GM08714 (cell line): ENCODE results near the gene TMED9.
"Not testable (repeated sequence)": the region's sequence is repeated elsewhere in the genome, so short reads cannot be mapped to it uniquely, and the experiment has no call there.

Experiments
- H3K4me3 ChIP-seq: fragments of 200-500 bp; sonication (Bioruptor generic); 2 replicates; pipeline ENCODE4 v1.5.1; 2014; ENCODE audit warnings: mild to moderate bottlenecking, low read length, inconsistent platforms
- ZNF274 ChIP-seq: IDR thresholded peaks from 2 replicates; pipeline ENCODE4 v1.6.1; 2012; ENCODE audit warnings: mild to moderate bottlenecking, low read depth, low read length

The TMED9 gene

GRCh38 chr5:177557041-177557647, 34.9 kb upstream of the TMED9 start:
- no peak overlapping the region for H3K4me3 ChIP-seq
- no peak for TF ChIP-seq ZNF274

- no peak overlapping the region for H3K4me3 ChIP-seq
- no peak for TF ChIP-seq ZNF274
Observed at GRCh38 chr5:177557796-177558195, 34.2 kb upstream of the TMED9 start.

GRCh38 chr5:177559446-177559941, 32.5 kb upstream of the TMED9 start:
- not testable (repeated sequence) for H3K4me3 ChIP-seq

GRCh38 chr5:177565046-177565445, 27.0 kb upstream of the TMED9 start:
- no peak for TF ChIP-seq ZNF274
- no peak overlapping the region for H3K4me3 ChIP-seq

- TF ChIP-seq ZNF274: no peak
- H3K4me3 ChIP-seq: no peak overlapping the region
Observed at GRCh38 chr5:177568326-177568725, 23.7 kb upstream of the TMED9 start.

GRCh38 chr5:177569894-177570293, 22.1 kb upstream of the TMED9 start:
- no peak for TF ChIP-seq ZNF274
- no peak overlapping the region for H3K4me3 ChIP-seq

- TF ChIP-seq ZNF274: no peak
- no peak overlapping the region for H3K4me3 ChIP-seq
Observed at GRCh38 chr5:177575488-177575887, 16.5 kb upstream of the TMED9 start.

- no peak for TF ChIP-seq ZNF274
- no peak overlapping the region for H3K4me3 ChIP-seq
Observed at GRCh38 chr5:177576169-177576568, 15.8 kb upstream of the TMED9 start.

GRCh38 chr5:177578316-177578715, 13.7 kb upstream of the TMED9 start:
- no peak for TF ChIP-seq ZNF274
- H3K4me3 ChIP-seq: no peak overlapping the region

- TF ChIP-seq ZNF274: no peak
- H3K4me3 ChIP-seq: no peak overlapping the region
Observed at GRCh38 chr5:177588413-177588909, 3.5 kb upstream of the TMED9 start.

GRCh38 chr5:177590406-177590805, 1.6 kb upstream of the TMED9 start:
- no peak for TF ChIP-seq ZNF274
- no peak overlapping the region for H3K4me3 ChIP-seq

- H3K4me3 ChIP-seq: peak overlapping the region; percentile 77; the same call in 1 of the 2 replicates
- no peak for TF ChIP-seq ZNF274
Observed at GRCh38 chr5:177591690-177592009, 353 bp upstream of the TMED9 start.

GRCh38 chr5:177592905-177593304, 902 bp downstream of the TMED9 start:
- H3K4me3 ChIP-seq: peak overlapping the region; percentile 77
- no peak for TF ChIP-seq ZNF274

GRCh38 chr5:177593511-177593910, 1.5 kb downstream of the TMED9 start:
- TF ChIP-seq ZNF274: no peak
- H3K4me3 ChIP-seq: peak overlapping the region; percentile 77; the same call in 1 of the 2 replicates

GRCh38 chr5:177594071-177594470, 2.1 kb downstream of the TMED9 start:
- H3K4me3 ChIP-seq: no peak overlapping the region

GRCh38 chr5:177595026-177595585, 3.1 kb downstream of the TMED9 start:
- TF ChIP-seq ZNF274: no peak
- no peak overlapping the region for H3K4me3 ChIP-seq

More at GRCh38 chr5:177594071-177594470, 2.1 kb downstream of the TMED9 start:
- TF ChIP-seq ZNF274: no peak
